HepG2 (cell line): ENCODE data around the gene BBS1. TPM values are rescaled to one million over a fixed set of nuclear protein-coding genes. Genes with fewer than 3 reads are reported as not detected.
A peak's percentile ranks its signal among the peaks of the same experiment; 100 is the strongest.

Source experiments
- ELF1 ChIP-seq: sonication (generic); formaldehyde crosslinking; IDR thresholded peaks from 2 replicates; pipeline ENCODE4 v1.4.0; 2020; ENCODE audit warnings: missing genetic modification reagents
- HNF4G ChIP-seq, 2 experiments: sonication (generic) in 1 of 2; formaldehyde crosslinking in 1 of 2; IDR thresholded peaks; 2 replicates each; pipeline versions ENCODE4 v1.4.0 to v1.6.1; 2011 to 2020; ENCODE audit warnings: borderline replicate concordance in 2 of 2, low read depth in 2 of 2, mild to moderate bottlenecking in 2 of 2, low read length in 1 of 2, missing genetic modification reagents in 1 of 2, moderate library complexity in 1 of 2
- HNRNPL ChIP-seq: fragments of 200-400 bp; formaldehyde crosslinking; IDR thresholded peaks from 2 replicates; pipeline ENCODE4 v1.6.1; 2017; ENCODE audit warnings: mild to moderate bottlenecking, low read depth, low read length
- KDM4B ChIP-seq: sonication (generic); formaldehyde crosslinking; IDR thresholded peaks from 2 replicates; pipeline ENCODE4 v1.4.0; 2020; ENCODE audit warnings: missing genetic modification reagents
- PITX1 ChIP-seq: sonication (generic); formaldehyde crosslinking; IDR thresholded peaks from 2 replicates; pipeline ENCODE4 v1.5.1; 2020; ENCODE audit warnings: mild to moderate bottlenecking, missing genetic modification reagents
- REL ChIP-seq: sonication (generic); formaldehyde crosslinking; conservative IDR thresholded peaks from 2 replicates; pipeline ENCODE4 v1.8.0; 2022; ENCODE audit warnings: mild to moderate bottlenecking, missing genetic modification reagents, moderate library complexity
- TBX3 ChIP-seq: fragments of 450-650 bp; IDR thresholded peaks from 2 replicates; pipeline ENCODE4 v1.6.1; 2017; ENCODE audit warnings: antibody characterized with exemption, mild to moderate bottlenecking, inconsistent platforms, borderline replicate concordance
- ZBTB38 ChIP-seq: sonication (generic); formaldehyde crosslinking; IDR thresholded peaks from 2 replicates; pipeline ENCODE4 v1.5.1; 2020; ENCODE audit warnings: mild to moderate bottlenecking, missing genetic modification reagents
- ZMYM4 ChIP-seq: sonication (generic); formaldehyde crosslinking; IDR thresholded peaks from 2 replicates; pipeline ENCODE4 v1.8.1; 2023; ENCODE audit warnings: mild to moderate bottlenecking, missing genetic modification reagents
- ZNF34 ChIP-seq: sonication (generic); formaldehyde crosslinking; IDR thresholded peaks from 2 replicates; pipeline ENCODE4 v1.4.0; 2020; ENCODE audit warnings: mild to moderate bottlenecking, missing genetic modification reagents, borderline replicate concordance
- ZNF430 ChIP-seq: sonication (generic); formaldehyde crosslinking; IDR thresholded peaks from 2 replicates; pipeline ENCODE4 v1.9.0; 2021; ENCODE audit warnings: mild to moderate bottlenecking, missing genetic modification reagents
- ZNF564 ChIP-seq: sonication (generic); formaldehyde crosslinking; IDR thresholded peaks from 2 replicates; pipeline ENCODE4 v1.8.1; 2023; ENCODE audit warnings: mild to moderate bottlenecking, missing genetic modification reagents
- ZNF605 ChIP-seq: sonication (generic); formaldehyde crosslinking; IDR thresholded peaks from 2 replicates; pipeline ENCODE4 v1.8.0; 2022; ENCODE audit warnings: mild to moderate bottlenecking, missing genetic modification reagents
- ZNF891 ChIP-seq: sonication (generic); formaldehyde crosslinking; IDR thresholded peaks from 2 replicates; pipeline ENCODE4 v1.5.0; 2020; ENCODE audit warnings: mild to moderate bottlenecking, missing genetic modification reagents
- ZSCAN25 ChIP-seq: sonication (generic); formaldehyde crosslinking; IDR thresholded peaks from 2 replicates; pipeline ENCODE4 v1.8.0; 2022; ENCODE audit warnings: mild to moderate bottlenecking, missing genetic modification reagents
- polyA plus RNA-seq, 8 experiments: library from polyadenylated mRNA; depleted of rRNA in 3 of 8; stranded (reverse) in 7 of 8; unstranded in 1 of 8; fragments of >200 nt; fragmentation: Illumina TruSeq in 4 of 8; extraction: Trizol in 4 of 8; gene quantifications; 2 replicates each; pipeline versions ENCODE4 v1.2.1 to v1.2.3, GENCODE V29; 2011 to 2016; ENCODE audit warnings: low read depth in 4 of 8, missing spikeins in 1 of 8, mixed read lengths in 1 of 8; ENCODE audit not compliant: insufficient read depth in 1 of 8
- total RNA-seq, 5 experiments: library from RNA; depleted of rRNA; stranded (reverse); fragments of >200 nt; fragmentation: Illumina TruSeq; extraction: Trizol; gene quantifications; 2 replicates each; pipeline ENCODE4 v1.2.3, GENCODE V29; 2016; ENCODE audit warnings: low read depth in 1 of 5
- TF ChIP-seq, protein P1 (sequence below): sonication (generic); formaldehyde crosslinking; conservative IDR thresholded peaks from 2 replicates; pipeline ENCODE4 v1.8.1; 2023; ENCODE audit warnings: missing genetic modification reagents
- TF ChIP-seq, protein P2 (sequence below): sonication (generic); formaldehyde crosslinking; IDR thresholded peaks from 2 replicates; pipeline ENCODE4 v1.8.0; 2022; ENCODE audit warnings: missing genetic modification reagents, mild to moderate bottlenecking, inconsistent platforms, borderline replicate concordance
- TF ChIP-seq, protein P3 (sequence below): IDR thresholded peaks from 2 replicates; pipeline ENCODE4 v1.6.1; 2016; ENCODE audit warnings: missing genetic modification reagents, missing compliant biosample characterization
- TF ChIP-seq, protein P4 (sequence below), 2 experiments: sonication (generic) in 1 of 2; formaldehyde crosslinking in 1 of 2; IDR thresholded peaks; 2 replicates each; pipeline versions ENCODE4 v1.4.0 to v1.6.1; 2016 to 2020; ENCODE audit warnings: borderline replicate concordance in 1 of 2, low read depth in 1 of 2, mild to moderate bottlenecking in 1 of 2, missing genetic modification reagents in 1 of 2
- TF ChIP-seq, protein P5 (sequence below): sonication (generic); formaldehyde crosslinking; IDR thresholded peaks from 2 replicates; pipeline ENCODE4 v1.4.0; 2020; ENCODE audit warnings: missing genetic modification reagents

The BBS1 gene
- total and polyA plus RNA-seq, 2 of the 13 experiments (the other 11 are each of a cell fraction or from before 2014, with no cell fraction given) = 11.7 to 14.1 TPM

DNA sequence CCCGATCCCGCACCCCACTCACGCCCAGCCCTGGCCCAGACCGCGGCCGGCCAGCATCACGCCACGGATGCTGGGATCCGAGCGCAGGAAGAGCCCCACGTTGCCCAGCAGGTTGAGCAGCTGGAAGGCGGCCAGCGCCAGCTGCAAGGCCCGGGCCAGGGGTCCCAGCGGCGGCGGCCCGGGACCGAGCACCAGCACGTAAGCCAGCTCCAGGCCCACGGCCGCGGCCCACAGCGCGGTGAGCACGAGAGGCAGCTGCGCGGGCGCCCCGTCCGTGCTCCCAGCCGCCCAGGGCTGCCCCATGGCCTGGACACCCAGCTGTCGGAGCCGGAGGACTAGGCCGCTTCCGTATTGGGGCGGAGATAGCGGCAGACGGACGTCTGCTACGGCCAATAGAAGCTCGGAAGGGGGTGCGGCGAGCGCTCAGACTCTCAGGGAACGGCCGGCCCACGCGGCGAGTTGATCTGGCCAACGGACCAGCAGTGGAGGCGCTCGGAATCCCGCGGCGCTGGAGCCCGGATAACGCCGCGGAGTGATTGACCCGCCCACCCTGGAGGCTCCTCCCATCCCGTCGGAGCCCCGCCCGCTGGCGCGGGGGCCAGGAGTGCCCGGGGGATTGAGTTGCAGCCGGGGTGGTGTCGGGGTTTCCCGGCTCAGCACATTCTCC is 35.4 kb downstream of the BBS1 start, which contains the start of gene ZDHHC24 (continued):
- TF ChIP-seq ZSCAN25 (CRISPR knock-in tag) = 0 out of 2 replicates have a peak, but pooled peaks have one; percentile 19
- TF ChIP-seq, protein P1, sequence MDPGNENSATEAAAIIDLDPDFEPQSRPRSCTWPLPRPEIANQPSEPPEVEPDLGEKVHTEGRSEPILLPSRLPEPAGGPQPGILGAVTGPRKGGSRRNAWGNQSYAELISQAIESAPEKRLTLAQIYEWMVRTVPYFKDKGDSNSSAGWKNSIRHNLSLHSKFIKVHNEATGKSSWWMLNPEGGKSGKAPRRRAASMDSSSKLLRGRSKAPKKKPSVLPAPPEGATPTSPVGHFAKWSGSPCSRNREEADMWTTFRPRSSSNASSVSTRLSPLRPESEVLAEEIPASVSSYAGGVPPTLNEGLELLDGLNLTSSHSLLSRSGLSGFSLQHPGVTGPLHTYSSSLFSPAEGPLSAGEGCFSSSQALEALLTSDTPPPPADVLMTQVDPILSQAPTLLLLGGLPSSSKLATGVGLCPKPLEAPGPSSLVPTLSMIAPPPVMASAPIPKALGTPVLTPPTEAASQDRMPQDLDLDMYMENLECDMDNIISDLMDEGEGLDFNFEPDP (CRISPR knock-in tag) = no peak
- no peak for TF ChIP-seq HNF4G (IDR thresholded peaks at IDR 0.05; ENCODE audit: borderline replicate concordance, low read depth, low read length)
- no peak for TF ChIP-seq HNF4G (CRISPR knock-in tag; IDR thresholded peaks at IDR 0.05; ENCODE audit: borderline replicate concordance, low read depth)
- 0 out of 2 replicates have a peak, but pooled peaks have one; percentile 55 for TF ChIP-seq REL (CRISPR knock-in tag)
- TF ChIP-seq TBX3 = no peak
- peak; percentile 95 for TF ChIP-seq ELF1 (CRISPR knock-in tag)
- TF ChIP-seq, protein P2, sequence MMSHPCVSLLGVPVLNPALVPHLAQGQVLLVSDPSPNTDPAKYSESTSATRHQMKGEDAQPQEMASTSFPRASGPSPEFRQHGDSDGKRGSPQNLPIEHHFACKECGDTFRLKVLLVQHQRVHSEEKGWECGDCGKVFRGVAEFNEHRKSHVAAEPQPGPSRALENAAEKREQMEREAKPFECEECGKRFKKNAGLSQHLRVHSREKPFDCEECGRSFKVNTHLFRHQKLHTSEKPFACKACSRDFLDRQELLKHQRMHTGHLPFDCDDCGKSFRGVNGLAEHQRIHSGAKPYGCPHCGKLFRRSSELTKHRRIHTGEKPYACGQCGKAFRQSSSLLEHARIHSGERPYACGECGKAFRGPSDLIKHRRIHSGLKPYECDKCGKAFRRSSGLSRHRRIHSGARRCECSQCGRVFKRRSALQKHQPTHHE (CRISPR knock-in tag) = 0 out of 2 replicates have a peak, but pooled peaks have one; percentile 45
- 0 out of 2 replicates have a peak, but pooled peaks have one; percentile 63 for TF ChIP-seq ZNF34
- TF ChIP-seq, protein P3, sequence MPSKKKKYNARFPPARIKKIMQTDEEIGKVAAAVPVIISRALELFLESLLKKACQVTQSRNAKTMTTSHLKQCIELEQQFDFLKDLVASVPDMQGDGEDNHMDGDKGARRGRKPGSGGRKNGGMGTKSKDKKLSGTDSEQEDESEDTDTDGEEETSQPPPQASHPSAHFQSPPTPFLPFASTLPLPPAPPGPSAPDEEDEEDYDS (CRISPR knock-in tag) = peak; percentile 51; the same call in 1 of the 2 replicates
- TF ChIP-seq, protein P4, sequence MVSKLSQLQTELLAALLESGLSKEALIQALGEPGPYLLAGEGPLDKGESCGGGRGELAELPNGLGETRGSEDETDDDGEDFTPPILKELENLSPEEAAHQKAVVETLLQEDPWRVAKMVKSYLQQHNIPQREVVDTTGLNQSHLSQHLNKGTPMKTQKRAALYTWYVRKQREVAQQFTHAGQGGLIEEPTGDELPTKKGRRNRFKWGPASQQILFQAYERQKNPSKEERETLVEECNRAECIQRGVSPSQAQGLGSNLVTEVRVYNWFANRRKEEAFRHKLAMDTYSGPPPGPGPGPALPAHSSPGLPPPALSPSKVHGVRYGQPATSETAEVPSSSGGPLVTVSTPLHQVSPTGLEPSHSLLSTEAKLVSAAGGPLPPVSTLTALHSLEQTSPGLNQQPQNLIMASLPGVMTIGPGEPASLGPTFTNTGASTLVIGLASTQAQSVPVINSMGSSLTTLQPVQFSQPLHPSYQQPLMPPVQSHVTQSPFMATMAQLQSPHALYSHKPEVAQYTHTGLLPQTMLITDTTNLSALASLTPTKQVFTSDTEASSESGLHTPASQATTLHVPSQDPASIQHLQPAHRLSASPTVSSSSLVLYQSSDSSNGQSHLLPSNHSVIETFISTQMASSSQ (IDR thresholded peaks at IDR 0.05; ENCODE audit: low read depth) = no peak
- TF ChIP-seq, protein P4 (CRISPR knock-in tag; IDR thresholded peaks at IDR 0.05; ENCODE audit: borderline replicate concordance) = 0 out of 2 replicates have a peak, but pooled peaks have one; percentile 24
- 0 out of 2 replicates have a peak, but pooled peaks have one; percentile 27 for TF ChIP-seq PITX1 (CRISPR knock-in tag)
- peak; percentile 85 for TF ChIP-seq ZNF430 (CRISPR knock-in tag)
- peak; percentile 43; the same call in 1 of the 2 replicates for TF ChIP-seq ZBTB38 (CRISPR knock-in tag)
- TF ChIP-seq, protein P5, sequence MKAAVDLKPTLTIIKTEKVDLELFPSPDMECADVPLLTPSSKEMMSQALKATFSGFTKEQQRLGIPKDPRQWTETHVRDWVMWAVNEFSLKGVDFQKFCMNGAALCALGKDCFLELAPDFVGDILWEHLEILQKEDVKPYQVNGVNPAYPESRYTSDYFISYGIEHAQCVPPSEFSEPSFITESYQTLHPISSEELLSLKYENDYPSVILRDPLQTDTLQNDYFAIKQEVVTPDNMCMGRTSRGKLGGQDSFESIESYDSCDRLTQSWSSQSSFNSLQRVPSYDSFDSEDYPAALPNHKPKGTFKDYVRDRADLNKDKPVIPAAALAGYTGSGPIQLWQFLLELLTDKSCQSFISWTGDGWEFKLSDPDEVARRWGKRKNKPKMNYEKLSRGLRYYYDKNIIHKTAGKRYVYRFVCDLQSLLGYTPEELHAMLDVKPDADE (CRISPR knock-in tag) = no peak
- no peak for TF ChIP-seq ZNF564 (CRISPR knock-in tag)
- no peak for TF ChIP-seq ZNF891 (CRISPR knock-in tag)
- TF ChIP-seq ZMYM4 (CRISPR knock-in tag) = no peak
- 0 out of 2 replicates have a peak, but pooled peaks have one; percentile 25 for TF ChIP-seq KDM4B (CRISPR knock-in tag)
- no peak for TF ChIP-seq HNRNPL
- TF ChIP-seq ZNF605 (CRISPR knock-in tag) = 0 out of 2 replicates have a peak, but pooled peaks have one; percentile 33
